HG02973 (cell line): ENCODE results near the gene ZNF487.
"Not testable (repeated sequence)": the region's sequence is repeated elsewhere in the genome, so short reads cannot be mapped to it uniquely, and the experiment has no call there.

Experiments
- ATAC-seq: cut with Tn5 transposase; IDR thresholded peaks from one replicate; pipeline ENCODE4 v1.9.1; 2021; ENCODE audit warnings: moderate library complexity; ENCODE audit not compliant: unreplicated experiment

Gene ZNF487

DNA sequence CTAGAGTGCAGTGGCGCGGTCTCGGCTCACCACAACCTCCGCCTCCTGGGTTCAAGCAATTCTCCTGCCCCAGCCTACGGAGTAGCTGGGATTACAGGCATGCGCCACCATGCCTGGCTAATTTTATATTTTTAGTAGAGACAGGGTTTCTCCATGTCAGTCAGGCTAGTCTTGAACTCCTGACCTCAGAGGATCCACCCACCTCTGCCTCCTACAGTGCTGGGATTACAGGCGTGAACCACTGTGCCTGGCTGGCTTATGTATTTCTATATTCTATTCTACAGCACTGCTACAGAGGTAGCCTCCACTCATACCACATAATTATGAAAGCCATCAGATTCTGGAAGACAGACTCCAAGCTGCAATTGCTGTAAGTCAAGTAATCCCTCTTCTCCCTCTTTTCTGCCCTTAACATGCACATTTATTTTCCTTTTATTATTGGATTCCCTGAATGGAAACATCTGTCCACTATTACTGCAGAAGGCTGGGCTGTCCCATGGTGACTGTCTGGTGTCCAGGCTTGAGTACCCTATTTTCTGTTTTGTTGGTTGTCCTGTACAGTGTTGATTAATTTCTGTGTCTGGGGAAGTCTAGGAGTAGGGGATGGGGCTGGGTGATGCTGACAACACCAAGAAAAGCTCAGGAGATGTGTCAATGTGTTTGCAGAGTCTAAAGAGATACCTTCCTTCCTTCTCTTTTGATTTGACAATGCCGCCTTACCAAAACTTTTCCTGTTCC is 5.8 kb upstream of the ZNF487 start:
- ATAC-seq: no peak

DNA sequence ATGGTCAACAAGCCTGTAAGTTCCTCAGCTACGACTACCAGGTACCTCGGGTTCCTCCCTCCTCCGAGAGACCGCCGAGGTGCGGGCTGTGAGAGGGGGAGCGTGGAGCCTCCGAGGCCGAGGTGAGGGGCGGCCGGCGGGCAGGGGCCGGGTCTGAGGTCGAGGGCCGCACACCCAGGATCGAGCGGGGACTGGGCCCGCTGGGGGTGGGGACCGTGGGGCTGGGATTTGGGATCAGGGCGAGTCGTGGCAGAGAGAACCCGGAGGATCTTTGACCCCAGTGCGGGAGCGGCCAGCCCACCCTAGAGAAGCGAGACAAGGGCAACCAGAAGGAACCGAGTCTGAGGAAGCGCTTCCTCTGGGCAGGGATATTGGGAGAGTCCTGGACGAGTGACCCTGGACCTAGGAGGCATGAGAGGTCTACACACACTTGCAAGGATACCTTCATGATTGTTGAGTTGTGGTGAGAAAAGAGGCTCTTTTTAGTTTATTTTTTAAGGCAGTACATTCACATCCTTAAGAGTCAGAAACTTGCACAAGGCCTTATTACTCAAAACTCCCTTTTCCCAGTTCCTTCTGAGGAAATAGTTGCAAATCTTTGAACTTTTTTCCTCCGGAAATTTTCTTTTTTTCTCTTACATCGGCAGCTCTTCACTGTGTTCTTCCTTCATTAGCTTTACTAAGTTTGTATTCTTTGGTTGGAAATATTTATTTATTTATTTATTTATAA is 395 bp downstream of the ZNF487 start:
- ATAC-seq: no peak

DNA sequence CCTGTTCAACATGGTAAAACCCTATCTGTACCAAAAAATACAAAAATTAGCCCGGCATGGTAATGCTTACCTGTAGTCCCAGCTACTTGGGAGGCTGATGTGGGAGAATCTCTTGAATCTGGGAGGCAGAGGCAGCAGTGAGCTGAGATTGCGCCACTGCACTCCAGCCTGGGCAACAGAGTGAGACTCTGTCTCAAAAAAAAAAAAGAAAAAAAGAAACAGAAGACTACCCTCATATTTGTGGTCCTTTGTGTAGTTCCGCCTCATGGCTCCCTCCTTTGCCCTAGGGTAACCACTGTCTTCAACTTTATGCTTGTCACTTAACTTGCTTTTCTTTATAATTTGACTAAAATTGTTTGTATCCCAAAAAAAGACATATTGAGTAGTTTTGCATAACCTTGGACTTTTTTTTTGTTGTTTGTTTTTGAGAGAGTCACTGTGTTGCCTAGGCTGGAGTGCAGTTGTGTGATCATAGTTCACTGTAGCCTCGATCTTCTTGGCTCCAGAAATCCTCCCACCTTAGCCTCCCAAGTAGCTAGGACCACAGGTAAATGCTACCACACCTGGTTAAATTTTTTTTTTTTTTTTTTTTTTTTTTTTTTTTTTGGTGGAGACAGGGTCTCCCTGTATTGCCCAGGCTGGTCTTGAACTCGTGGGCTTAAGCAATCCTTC is 3.7 kb downstream of the ZNF487 start:
- no peak for ATAC-seq

DNA sequence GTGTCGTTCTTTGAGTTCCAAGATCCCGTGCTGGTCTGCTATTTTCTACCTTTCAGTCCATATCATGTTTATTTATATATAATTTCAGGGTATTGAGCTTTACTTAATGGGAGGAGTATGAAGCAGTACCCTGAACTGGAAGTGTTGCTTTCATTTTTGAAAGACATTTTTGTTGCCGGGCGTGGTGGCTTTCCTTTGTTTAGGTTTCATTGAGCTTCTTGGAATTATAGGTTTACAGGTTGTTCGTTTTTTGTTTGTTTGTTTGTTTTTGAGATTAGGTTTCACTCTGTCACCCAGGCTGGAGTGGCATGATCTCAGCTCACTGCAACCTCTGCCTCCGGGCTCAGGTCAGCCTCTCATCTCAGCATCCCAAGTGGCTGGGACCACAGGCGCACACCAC is 7.4 kb downstream of the ZNF487 start:
- no peak for ATAC-seq

DNA sequence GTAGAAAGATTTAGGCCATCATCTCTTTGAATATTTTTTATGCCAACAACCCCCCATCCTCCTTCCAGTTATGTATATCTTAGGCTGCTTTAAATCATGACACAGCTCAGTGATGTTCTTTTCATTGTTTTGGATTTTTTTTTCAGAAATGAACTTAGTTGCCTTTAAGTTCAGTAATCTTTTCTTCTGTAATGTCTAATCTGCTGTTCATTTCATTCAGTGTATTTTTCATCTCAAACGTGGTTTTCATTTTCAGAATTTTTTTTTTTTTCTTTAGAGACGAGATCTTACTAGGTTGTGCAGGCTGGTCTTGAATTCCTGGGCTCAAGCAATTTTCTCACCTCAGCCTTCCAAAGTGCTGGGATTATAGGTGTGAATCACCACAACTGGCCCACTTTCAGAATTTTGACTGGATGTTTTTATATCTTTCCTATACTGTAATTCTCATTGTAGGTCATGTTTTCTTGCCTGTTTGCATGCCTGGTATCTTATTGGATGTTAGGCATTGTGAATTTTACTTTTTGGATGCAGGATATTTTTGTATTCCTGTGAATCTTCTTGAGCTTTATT is 8.1 kb downstream of the ZNF487 start:
- no peak for ATAC-seq

DNA sequence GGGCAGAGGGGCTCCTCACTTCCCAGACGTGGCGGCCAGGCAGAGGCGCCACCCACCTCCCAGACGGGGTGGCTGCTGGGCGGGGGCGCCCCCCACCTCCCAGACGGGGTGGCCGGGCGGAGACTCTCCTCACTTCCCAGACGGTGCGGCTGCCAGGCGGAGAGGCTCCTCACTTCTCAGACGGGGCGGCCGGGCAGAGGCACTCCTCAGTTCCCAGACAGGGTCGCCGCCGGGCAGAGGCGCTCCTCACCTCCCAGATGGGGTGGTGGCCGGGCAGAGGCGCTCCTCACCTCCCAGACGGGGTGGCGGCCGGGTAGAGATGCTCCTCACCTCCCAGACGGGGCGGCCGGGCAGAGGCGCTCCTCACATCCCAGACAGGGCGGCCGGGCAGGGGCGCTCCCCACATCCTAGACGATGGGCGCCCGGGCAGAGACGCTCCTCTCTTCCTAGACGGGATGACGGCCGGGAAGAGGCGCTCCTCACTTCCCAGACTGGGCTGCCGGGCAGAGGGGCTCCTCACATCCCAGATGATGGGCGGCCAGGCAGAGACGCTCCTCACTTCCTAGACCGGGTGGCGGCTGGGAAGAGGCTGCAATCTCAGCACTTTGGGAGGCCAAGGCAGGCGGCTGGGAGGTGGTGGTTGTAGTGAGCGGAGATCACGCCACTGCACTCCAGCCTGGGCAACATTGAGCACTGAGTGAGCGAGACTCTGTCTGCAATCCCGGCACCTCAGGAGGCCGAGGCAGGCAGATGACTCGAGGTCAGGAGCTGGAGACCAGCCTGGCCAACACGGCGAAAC is 9.5 kb downstream of the ZNF487 start:
- not testable (repeated sequence) for ATAC-seq

DNA sequence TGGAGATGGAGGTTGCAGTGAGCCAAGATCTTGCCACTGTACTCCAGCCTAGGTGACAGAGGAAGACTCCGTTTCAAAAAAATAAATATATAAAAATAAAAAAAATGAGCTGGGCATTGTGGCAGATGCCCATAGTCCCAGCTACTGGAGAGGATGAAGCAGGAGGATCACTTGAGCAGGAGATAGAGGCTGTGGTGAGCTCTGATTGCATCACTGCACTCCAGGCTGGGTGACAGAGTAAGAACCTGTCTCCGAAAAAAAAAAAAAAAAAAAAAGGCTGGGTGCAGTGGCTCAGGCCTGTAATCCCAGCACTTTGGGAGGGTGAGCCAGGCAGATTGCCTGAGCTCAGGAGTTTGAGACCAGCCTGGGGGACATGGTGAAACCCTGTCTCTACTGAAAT is 11.8 kb downstream of the ZNF487 start:
- no peak for ATAC-seq

DNA sequence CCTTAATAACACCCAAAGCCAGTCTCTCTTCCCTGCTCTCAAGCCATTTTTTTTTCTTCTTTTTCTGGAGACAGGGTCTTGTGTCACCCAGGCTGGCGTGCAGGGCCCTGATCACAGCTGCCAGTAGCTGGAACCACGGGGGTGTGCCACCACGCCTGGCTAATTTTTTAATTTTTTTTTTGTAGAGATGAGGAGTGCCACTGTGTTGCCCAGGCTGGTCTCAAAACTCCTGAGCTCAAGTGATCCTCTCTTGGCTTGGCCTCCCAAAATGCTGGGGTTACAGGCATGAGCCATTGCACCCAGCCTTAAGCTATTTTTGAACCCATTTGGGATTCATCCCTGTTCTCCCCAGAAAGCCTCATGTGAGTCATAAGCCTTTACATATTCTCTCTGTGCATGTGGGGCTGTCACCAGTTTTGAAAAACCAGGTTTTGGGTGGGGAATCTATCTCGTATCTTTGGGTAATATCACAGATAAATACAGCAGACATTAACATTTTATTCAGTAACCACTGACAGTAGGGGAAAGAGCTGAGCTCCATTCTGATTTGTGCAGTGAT is 15.5 kb downstream of the ZNF487 start:
- no peak for ATAC-seq

DNA sequence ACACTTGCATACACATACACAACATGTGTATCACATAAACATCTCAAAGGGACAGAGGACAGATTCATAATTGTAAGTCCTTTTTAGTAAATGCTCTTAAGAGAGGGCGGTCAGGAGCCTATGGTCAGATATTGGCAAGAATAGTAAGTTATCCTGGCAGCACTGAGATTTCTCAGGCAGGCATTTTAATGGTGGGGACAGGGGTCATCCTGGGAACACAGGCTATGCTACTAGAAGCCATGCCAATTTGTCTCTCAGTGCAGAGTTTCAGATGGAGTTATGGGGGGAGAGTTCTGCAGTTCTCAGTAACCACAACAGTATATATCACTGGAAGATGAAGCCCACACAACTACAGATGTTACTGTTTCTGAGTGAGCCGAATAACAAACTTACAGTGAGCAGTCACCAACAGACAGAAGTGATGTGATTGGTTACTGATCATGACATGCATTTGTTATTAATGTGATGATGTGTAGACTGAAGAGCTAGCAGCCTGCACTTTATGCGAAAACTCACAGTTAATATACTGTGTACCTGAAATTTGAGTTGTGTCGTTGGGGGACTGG is 16.4 kb downstream of the ZNF487 start:
- peak; percentile 31 for ATAC-seq

DNA sequence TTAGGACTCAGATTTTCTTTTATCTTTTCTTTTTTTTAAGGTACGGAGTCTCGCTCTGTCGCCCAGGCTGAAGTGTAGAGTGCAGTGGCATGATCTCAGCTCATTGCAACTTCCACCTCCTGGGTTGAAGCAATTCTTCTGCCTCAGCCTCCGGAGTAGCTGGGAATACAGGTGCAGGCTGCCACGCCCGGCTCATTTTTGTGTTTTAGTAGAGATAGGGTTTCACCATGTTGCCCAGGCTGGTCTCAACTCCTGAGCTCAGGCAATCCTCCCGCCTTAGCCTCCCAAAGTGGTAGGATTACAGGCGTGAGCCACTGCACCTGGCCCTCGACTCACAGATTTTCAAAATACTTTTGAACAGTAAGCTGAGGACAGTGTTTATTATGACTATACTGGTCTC is 17.1 kb downstream of the ZNF487 start:
- ATAC-seq: not testable (repeated sequence)

DNA sequence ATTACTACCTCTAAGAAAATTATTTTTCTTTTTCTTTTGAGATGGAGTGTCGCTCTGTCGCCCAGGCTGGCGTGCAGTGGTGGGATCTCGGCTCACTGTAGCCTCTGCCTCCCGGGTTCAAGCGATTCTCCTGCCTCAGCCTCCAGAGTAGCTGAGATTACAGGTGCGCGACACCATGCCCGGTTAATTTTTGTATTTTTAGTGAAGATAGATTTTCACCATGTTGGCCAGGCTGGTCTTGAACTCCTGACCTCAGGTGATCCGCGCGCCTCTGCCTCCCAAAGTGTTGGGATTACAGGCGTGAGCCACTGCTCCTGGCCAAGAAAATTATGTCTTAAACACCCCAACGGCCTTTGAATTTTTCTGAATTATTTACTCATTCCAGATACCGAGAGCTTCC is 19.6 kb downstream of the ZNF487 start:
- not testable (repeated sequence) for ATAC-seq

DNA sequence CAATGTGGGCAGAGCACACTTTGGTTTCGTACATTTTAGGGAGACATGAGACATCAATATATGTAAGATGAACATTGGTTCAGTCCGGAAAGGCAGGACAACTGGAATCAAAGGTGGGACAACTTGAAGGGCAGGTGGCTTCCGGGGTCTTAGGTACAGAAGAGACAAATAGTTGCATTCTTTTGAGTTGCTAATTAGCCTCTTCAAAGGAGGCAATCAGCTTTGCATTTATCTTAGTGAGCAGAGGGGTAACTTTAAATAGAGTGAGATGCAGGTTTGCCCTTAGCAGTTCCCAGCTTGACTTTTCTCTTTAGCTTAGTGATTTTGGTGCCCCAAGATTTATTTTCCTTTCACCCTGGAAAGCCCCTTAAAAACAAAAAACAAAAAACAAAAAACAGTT is 21.3 kb downstream of the ZNF487 start:
- ATAC-seq: no peak

DNA sequence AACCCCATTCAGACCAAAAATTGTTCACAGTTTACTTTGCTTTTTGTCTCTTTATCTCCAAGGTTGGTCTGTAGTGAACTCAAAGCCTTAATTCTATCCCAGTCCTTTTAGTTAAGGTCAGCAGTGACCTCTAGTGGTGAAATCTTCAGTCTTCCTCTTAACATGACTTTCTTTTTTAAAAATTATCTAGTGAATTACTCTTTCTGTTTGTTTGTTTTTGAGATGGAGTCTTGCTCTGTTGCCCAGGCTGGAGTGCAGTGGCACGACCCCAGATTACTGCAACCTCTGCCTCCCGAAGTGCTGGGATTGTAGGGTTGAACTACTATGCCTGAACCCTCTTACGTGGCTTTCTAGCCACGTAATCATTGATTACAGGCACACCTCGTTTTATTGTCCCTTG is 25.0 kb downstream of the ZNF487 start:
- ATAC-seq: peak; percentile 77

DNA sequence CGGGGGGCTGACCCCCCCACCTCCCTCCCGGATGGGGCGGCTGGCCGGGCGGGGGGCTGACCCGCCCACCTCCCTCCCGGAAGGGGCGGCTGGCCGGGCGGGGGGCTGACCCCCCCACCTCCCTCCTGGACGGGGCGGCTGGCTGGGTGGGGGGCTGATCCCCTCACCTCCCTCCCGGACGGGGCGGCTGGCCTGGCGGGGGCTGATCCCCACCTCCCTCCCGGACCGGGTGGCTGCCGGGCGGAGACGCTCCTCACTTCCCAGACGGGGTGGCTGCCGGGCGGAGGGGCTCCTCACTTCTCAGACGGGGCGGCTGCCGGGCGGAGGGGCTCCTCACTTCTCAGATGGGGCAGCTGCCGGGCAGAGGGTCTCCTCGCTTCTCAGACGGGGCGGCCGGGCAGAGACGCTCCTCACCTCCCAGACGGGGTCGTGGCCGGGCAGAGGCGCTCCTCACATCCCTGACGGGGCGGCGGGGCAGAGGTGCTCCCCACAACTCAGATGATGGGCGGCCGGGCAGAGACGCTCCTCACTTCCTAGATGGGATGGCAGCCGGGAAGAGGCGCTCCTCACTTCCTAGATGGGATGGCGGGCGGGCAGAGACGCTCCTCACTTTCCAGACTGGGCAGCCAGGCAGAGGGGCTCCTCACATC is 28.3 kb downstream of the ZNF487 start:
- ATAC-seq: not testable (repeated sequence)

DNA sequence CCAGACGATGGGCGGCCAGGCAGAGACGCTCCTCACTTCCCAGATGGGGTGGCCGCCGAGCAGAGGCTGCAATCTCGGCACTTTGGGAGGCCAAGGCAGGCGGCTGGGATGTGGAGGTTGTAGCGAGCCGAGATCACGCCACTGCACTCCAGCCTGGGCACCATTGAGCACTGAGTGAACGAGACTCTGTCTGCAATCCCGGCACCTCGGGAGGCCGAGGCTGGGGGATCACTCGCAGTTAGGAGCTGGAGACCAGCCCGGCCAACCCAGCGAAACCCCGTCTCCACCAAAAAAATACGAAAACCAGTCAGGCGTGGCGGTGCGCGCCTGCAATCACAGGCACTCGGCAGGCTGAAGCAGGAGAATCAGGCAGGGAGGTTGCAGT is 28.8 kb downstream of the ZNF487 start:
- ATAC-seq: not testable (repeated sequence)

DNA sequence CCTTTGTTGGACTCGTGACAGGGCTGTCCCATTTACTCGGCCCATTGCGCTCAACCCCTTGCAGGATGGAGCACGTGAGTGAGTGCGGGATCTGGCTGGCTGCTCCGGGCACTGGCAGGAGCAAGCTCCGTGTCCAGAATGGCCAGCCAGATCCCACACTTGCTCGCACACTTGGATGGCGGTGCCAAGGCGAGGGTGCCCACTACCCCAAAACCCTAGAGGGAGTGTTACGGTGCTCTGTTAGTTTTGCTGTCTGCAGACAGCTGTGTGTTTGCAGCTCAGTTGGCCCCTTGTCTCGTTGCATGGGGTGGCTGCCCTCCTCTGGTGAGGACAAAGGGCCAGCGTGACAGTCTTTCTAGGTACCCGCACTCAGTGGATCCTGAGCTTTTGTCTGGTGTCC is 34.2 kb downstream of the ZNF487 start:
- ATAC-seq: no peak

DNA sequence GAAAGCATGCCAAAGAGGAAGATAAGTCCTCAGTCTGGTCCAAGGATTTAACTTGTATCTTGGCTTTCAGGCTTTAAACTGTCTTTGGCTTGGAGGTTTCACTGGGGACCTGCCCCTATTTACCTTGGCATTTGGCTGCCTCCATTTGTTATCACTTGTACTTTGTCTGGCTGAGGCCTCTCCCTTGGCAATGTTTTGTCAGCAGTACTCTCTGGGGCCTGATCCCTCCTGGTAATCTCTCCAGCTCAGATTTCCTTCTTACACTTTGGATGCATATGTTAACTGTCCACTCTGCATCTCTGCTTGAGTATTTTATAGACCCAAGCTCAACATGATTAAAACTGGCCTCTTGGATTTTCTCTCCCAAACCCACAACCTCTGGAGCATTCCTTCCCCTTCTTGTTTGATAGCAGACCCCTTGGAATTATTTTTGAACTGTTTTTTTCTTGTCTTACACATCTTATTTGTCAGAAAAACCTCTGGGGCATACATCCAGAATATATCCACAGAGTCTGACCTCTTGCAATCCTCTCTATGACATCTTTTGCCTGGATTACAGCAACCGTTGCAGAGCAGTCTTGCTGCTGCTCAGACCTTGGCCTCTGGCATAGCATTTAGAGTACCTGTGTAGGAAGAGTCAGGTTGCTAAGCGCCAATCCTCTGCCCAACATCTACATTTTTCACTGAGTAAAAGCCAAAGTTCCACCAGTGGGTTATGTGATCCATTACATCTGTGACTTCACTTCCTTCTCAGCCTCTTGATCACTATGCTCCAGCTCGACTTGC is 35.2 kb downstream of the ZNF487 start:
- ATAC-seq: no peak

DNA sequence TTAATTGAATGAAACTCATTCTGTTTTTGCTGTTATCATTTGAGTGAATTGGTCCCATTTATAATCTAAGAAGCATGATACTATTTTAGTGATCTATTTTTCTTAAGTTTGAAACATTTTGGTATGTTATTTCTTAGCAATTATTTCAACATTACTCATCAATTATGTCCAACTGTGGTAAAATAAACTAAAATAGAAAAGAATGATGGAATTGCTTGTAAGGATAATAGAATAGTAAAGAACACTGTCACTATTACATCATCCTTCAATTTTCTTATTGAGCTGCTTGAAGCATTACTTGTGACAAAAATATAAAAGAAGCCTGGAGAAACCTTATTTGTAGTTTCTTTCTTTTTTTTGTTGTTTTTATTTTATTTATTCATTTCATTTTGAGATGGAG is 42.4 kb downstream of the ZNF487 start:
- ATAC-seq: no peak
